IMR-90 (cell line): ENCODE results near the gene RNF213. TPM values are rescaled to one million over a fixed set of nuclear protein-coding genes. Genes with fewer than 3 reads are reported as not detected.

ENCODE experiments used
- ATAC-seq: fragments of 200-7000 bp; cut with Tn5 transposase; 2 replicates; pipeline ENCODE4 v1.9.1; 2020; ENCODE audit warnings: low read depth, mild to moderate bottlenecking, moderate library complexity
- BruUV-seq: library from RNA; stranded (reverse); fragments of 400-500 nt; replicated peaks from 2 replicates; lab custom pipeline; 2021; lab: Mats Ljungman, UMichigan
- CTCF ChIA-PET: fragments of 300-600 bp; formaldehyde crosslinking; extraction: SDS; loops from one replicate; lab custom pipeline; 2021; ENCODE audit warnings: antibody characterized with exemption; lab: Yijun Ruan, JAX
- POLR2A ChIA-PET: fragments of 300-600 bp; sonication (Branson Sonifier 250); formaldehyde crosslinking; loops from one replicate; lab custom pipeline; 2022; ENCODE audit warnings: antibody characterized with exemption; ENCODE audit not compliant: unreplicated experiment; lab: Charles Lee
- DNase-seq: peaks from one replicate; pipeline ENCODE4 v3.0.0; 2013
- H2AFZ ChIP-seq: replicated peaks from 2 replicates; pipeline ENCODE3; 2013; ENCODE audit warnings: low read length, mild to moderate bottlenecking; ENCODE audit not compliant: poor library complexity
- H2AK5ac ChIP-seq: 2 replicates; pipeline ENCODE4 v1.6.1; 2013; ENCODE audit warnings: low read depth, low read length, inconsistent platforms
- H2AK9ac ChIP-seq: replicated peaks from 2 replicates; pipeline ENCODE3; 2013; ENCODE audit warnings: mild to moderate bottlenecking, low read depth, low read length, moderate library complexity; ENCODE audit not compliant: poor library complexity
- H2BK120ac ChIP-seq: 2 replicates; pipeline ENCODE4 v1.6.1; 2013; ENCODE audit warnings: low read depth, low read length, inconsistent platforms
- H2BK15ac ChIP-seq: 3 replicates; pipeline ENCODE4 v1.6.1; 2013; ENCODE audit warnings: low read depth, low read length, inconsistent platforms
- H2BK20ac ChIP-seq: 2 replicates; pipeline ENCODE4 v1.6.1; 2013; ENCODE audit warnings: low read depth, mild to moderate bottlenecking, inconsistent platforms, low read length, moderate library complexity
- H2BK5ac ChIP-seq: 2 replicates; pipeline ENCODE4 v1.6.1; 2013; ENCODE audit warnings: mild to moderate bottlenecking, low read depth, low read length, inconsistent platforms; ENCODE audit not compliant: poor library complexity, severe bottlenecking
- H3K14ac ChIP-seq: replicated peaks from 2 replicates; pipeline ENCODE4 v1.6.1; 2013; ENCODE audit warnings: low read depth, low read length, inconsistent platforms
- H3K18ac ChIP-seq: 2 replicates; pipeline ENCODE4 v1.6.1; 2013; ENCODE audit warnings: low read depth, low read length, control low read depth
- H3K23ac ChIP-seq: 2 replicates; pipeline ENCODE4 v1.6.1; 2013; ENCODE audit warnings: low read depth, low read length, inconsistent platforms
- H3K27ac ChIP-seq: 2 replicates; pipeline ENCODE4 v1.5.1; 2013; ENCODE audit warnings: mild to moderate bottlenecking, control low read depth, low read length; ENCODE audit not compliant: insufficient read depth
- H3K27me3 ChIP-seq: 2 replicates; pipeline ENCODE4 v1.6.1; 2013; ENCODE audit warnings: low read length; ENCODE audit not compliant: control insufficient read depth, insufficient read depth
- H3K36me3 ChIP-seq: 2 replicates; pipeline ENCODE4 v1.6.1; 2013; ENCODE audit warnings: low read length, mixed read lengths; ENCODE audit not compliant: control insufficient read depth, insufficient read depth
- H3K4ac ChIP-seq: 2 replicates; pipeline ENCODE4 v1.6.1; 2013; ENCODE audit warnings: low read depth, low read length, inconsistent platforms
- H3K4me1 ChIP-seq: 2 replicates; pipeline ENCODE4 v1.6.1; 2013; ENCODE audit warnings: low read length, mixed read lengths; ENCODE audit not compliant: control insufficient read depth, insufficient read depth
- H3K4me2 ChIP-seq: 2 replicates; pipeline ENCODE4 v1.6.1; 2013; ENCODE audit warnings: low read depth, mild to moderate bottlenecking, control low read depth, low read length, moderate library complexity
- H3K4me3 ChIP-seq: 2 replicates; pipeline ENCODE4 v1.5.1; 2013; ENCODE audit warnings: low read depth, mild to moderate bottlenecking, control low read depth, low read length, moderate library complexity; ENCODE audit not compliant: insufficient read depth
- H3K56ac ChIP-seq: 2 replicates; pipeline ENCODE4 v1.6.1; 2013; ENCODE audit warnings: low read length, inconsistent platforms; ENCODE audit not compliant: insufficient read depth; ENCODE audit errors: extremely low read depth
- H3K79me1 ChIP-seq, 2 experiments: 2 replicates each; pipeline ENCODE4 v1.6.1; 2013; ENCODE audit warnings: low read length in 2 of 2, inconsistent platforms in 1 of 2, low read depth in 1 of 2
- H3K9ac ChIP-seq: 2 replicates; pipeline ENCODE4 v1.6.1; 2013; ENCODE audit warnings: low read depth, low read length, control low read depth
- H3K9me1 ChIP-seq: 2 replicates; pipeline ENCODE4 v1.6.1; 2013; ENCODE audit warnings: low read length, inconsistent platforms; ENCODE audit not compliant: insufficient read depth
- H3K9me3 ChIP-seq: 2 replicates; pipeline ENCODE4 v1.6.1; 2013; ENCODE audit warnings: low read length; ENCODE audit not compliant: control insufficient read depth, insufficient read depth
- H4K20me1 ChIP-seq: 2 replicates; pipeline ENCODE4 v1.6.1; 2013; ENCODE audit warnings: low read length, inconsistent platforms; ENCODE audit not compliant: insufficient read depth
- H4K5ac ChIP-seq: 2 replicates; pipeline ENCODE4 v1.6.1; 2013; ENCODE audit warnings: mild to moderate bottlenecking, low read depth, low read length, control low read depth
- H4K8ac ChIP-seq, 2 experiments: 2 replicates each; pipeline ENCODE4 v1.6.1; 2013; ENCODE audit warnings: low read depth in 2 of 2, low read length in 2 of 2, control low read depth in 1 of 2, inconsistent platforms in 1 of 2
- H4K91ac ChIP-seq: 2 replicates; pipeline ENCODE4 v1.6.1; 2013; ENCODE audit warnings: low read depth, low read length, inconsistent platforms; ENCODE audit not compliant: insufficient read depth
- BHLHE40 ChIP-seq: fragments of 150-350 bp; IDR thresholded peaks from 2 replicates; pipeline ENCODE4 v1.6.1; 2016; ENCODE audit warnings: mild to moderate bottlenecking, low read depth, low read length
- CEBPB ChIP-seq: IDR thresholded peaks from 2 replicates; pipeline ENCODE4 v1.6.1; 2012; ENCODE audit warnings: low read depth, low read length, improper control_type of control experiment
- CHD1 ChIP-seq: IDR thresholded peaks from 2 replicates; pipeline ENCODE4 v1.6.1; 2012; ENCODE audit warnings: low read depth, low read length, improper control_type of control experiment
- CTCF ChIP-seq: conservative IDR thresholded peaks from 2 replicates; pipeline ENCODE4 v1.5.1; 2012; ENCODE audit warnings: mild to moderate bottlenecking, low read depth, low read length, improper control_type of control experiment
- ELK1 ChIP-seq: fragments of 150-350 bp; IDR thresholded peaks from 2 replicates; pipeline ENCODE4 v1.6.1; 2016; ENCODE audit warnings: low read depth, mild to moderate bottlenecking, low read length, moderate library complexity, borderline replicate concordance
- FOS ChIP-seq: fragments of 150-350 bp; IDR thresholded peaks from 2 replicates; pipeline ENCODE4 v1.6.1; 2016; ENCODE audit warnings: low read depth, low read length
- MAFK ChIP-seq: IDR thresholded peaks from 2 replicates; pipeline ENCODE4 v1.6.1; 2012; ENCODE audit warnings: low read depth, low read length, improper control_type of control experiment
- MAZ ChIP-seq: IDR thresholded peaks from 2 replicates; pipeline ENCODE4 v1.6.1; 2012; ENCODE audit warnings: low read depth, mild to moderate bottlenecking, low read length, improper control_type of control experiment, moderate library complexity, borderline replicate concordance
- MXI1 ChIP-seq: IDR thresholded peaks from 2 replicates; pipeline ENCODE4 v1.6.1; 2012; ENCODE audit warnings: low read depth, mild to moderate bottlenecking, low read length, moderate library complexity, borderline replicate concordance
- NFE2L2 ChIP-seq: fragments of 150-350 bp; IDR thresholded peaks from 2 replicates; pipeline ENCODE4 v1.6.1; 2016; ENCODE audit warnings: low read depth, mild to moderate bottlenecking, low read length
- POLR2A ChIP-seq: IDR thresholded peaks from 2 replicates; pipeline ENCODE4 v1.6.1; 2012; ENCODE audit warnings: mild to moderate bottlenecking, low read depth, low read length
- RAD21 ChIP-seq: IDR thresholded peaks from 2 replicates; pipeline ENCODE4 v1.6.1; 2012; ENCODE audit warnings: low read length, improper control_type of control experiment
- RCOR1 ChIP-seq: IDR thresholded peaks from 2 replicates; pipeline ENCODE4 v1.6.1; 2012; ENCODE audit warnings: mild to moderate bottlenecking, low read length, improper control_type of control experiment; ENCODE audit not compliant: insufficient replicate concordance
- RFX5 ChIP-seq: IDR thresholded peaks from 2 replicates; pipeline ENCODE4 v1.8.0; 2012; ENCODE audit warnings: low read depth, mild to moderate bottlenecking, low read length, moderate library complexity
- SMC3 ChIP-seq: fragments of 150-350 bp; IDR thresholded peaks from 2 replicates; pipeline ENCODE4 v1.6.1; 2016; ENCODE audit warnings: low read depth, mild to moderate bottlenecking, antibody characterized with exemption, low read length, moderate library complexity
- USF2 ChIP-seq: fragments of 150-350 bp; IDR thresholded peaks from 2 replicates; pipeline ENCODE4 v1.6.1; 2017; ENCODE audit warnings: mild to moderate bottlenecking, antibody characterized with exemption, low read length, low read depth
- WGBS, 2 experiments: methylation state at CpG; one replicate each; pipeline versions ENCODE4 v1.1.5 to v1.1.7; 2013; ENCODE audit warnings: missing lambda C conversion rate in 2 of 2; ENCODE audit not compliant: insufficient read length in 1 of 2; ENCODE audit errors: extremely low coverage in 2 of 2; 5-methylcytosine and 5-hydroxymethylcytosine counted together
- dilution Hi-C: fragments of 300-500 bp; cut with HindIII; formaldehyde crosslinking; loops from one replicate; pipeline ENCODE4 v1.14.3; 2018; ENCODE audit warnings: low sequenced_read_pairs; ENCODE audit not compliant: unreplicated experiment
- in situ Hi-C: fragments of 300-500 bp; cut with MboI; formaldehyde crosslinking; loops from 3 replicates; pipeline ENCODE4 v1.14.3; 2019; ENCODE audit warnings: low sequenced_read_pairs, inconsistent platforms, mixed read lengths
- intact Hi-C: fragments of 100-400 bp; cut with micrococcal nuclease; formaldehyde crosslinking; loops from 2 replicates; pipeline ENCODE4 v1.10.0; 2022
- polyA plus RNA-seq, 3 experiments: library from polyadenylated mRNA; depleted of rRNA; stranded (reverse); fragments of >200 nt; gene quantifications; 2 replicates each; pipeline ENCODE4 v1.2.3, GENCODE V29; 2012; ENCODE audit warnings: low replicate concordance in 1 of 3
- total RNA-seq: library from RNA; depleted of rRNA; stranded (reverse); fragments of >200 nt; gene quantifications from 2 replicates; pipeline ENCODE4 v1.2.3, GENCODE V29; 2012

The RNF213 gene
- total and polyA plus RNA-seq, 2 of the 4 experiments (the other 2 are of a cell fraction), result 23.4 to 36.0 TPM

- Histone ChIP-seq H3K9ac (no peak overlapping the region), H3K4ac (no peak overlapping the region), H2BK20ac (no peak overlapping the region), H2AFZ (no peak overlapping the region), H2BK120ac (no peak overlapping the region), H4K20me1 (no peaks in the 10 kb centered on the region), H3K18ac (no peak overlapping the region), H3K9me1 (0 out of 2 replicates have a peak, but pooled peaks cover 2% of the 10 kb centered on the region), H2BK15ac (no peak overlapping the region), H3K27me3 (no peaks in the 10 kb centered on the region), H3K36me3 (peaks cover 39% of the 10 kb centered on the region), H2BK5ac (no peak overlapping the region), H4K5ac (no peak overlapping the region), H3K14ac (no peak overlapping the region), H4K8ac (no peak overlapping the region), H3K56ac (no peak overlapping the region), H3K23ac (no peak overlapping the region), H3K9me3 (no peaks in the 10 kb centered on the region), H2AK5ac (no peak overlapping the region), H4K91ac (no peak overlapping the region), H3K4me1 (peaks cover 2% of the 10 kb centered on the region), H3K27ac (no peak overlapping the region), H3K4me3 (no peak overlapping the region), H3K79me1 (peaks cover 0 to 6% of the 10 kb centered on the region in 2 experiments; a peak in 2 of 4 replicates), H2AK9ac (no peak overlapping the region), H3K4me2 (no peak overlapping the region)
- dilution Hi-C loops, result no loop called here
- WGBS, 2 experiments, result 83% methylated on average over 9 of the region's 11 CpGs; no CpG with 5 or more reads in 1 of the 2 experiments
- POLR2A ChIA-PET, result no interaction called here
- no peak for TF ChIP-seq CEBPB
- TF ChIP-seq BHLHE40, result no peak
- TF ChIP-seq RCOR1, result no peak
- no peak for TF ChIP-seq CHD1
- TF ChIP-seq NFE2L2, result no peak
- TF ChIP-seq POLR2A, result no peak
- no peak for TF ChIP-seq RFX5
- TF ChIP-seq RAD21, result no peak
- no peak for TF ChIP-seq SMC3
- TF ChIP-seq MAFK, result no peak
- no peak for TF ChIP-seq CTCF
- no peak for TF ChIP-seq USF2
- TF ChIP-seq MAZ, result no peak
- TF ChIP-seq MXI1, result no peak
- no peak for TF ChIP-seq FOS
- no peak for TF ChIP-seq ELK1
- no peak for DNase-seq
- in situ Hi-C loops, result no loop called here
- no peak for ATAC-seq
- BruUV-seq, result no TSS peak
- CTCF ChIA-PET, result no interaction called here
- intact Hi-C loops, result no loop called here
Measured at GRCh38 chr17:80394629-80395216, 134.1 kb downstream of the RNF213 start.
